ENCODE results near the gene ZCCHC10.
"Not testable (repeated sequence)": the region's sequence is repeated elsewhere in the genome, so short reads cannot be mapped to it uniquely, and the experiment has no call there.

DNA sequence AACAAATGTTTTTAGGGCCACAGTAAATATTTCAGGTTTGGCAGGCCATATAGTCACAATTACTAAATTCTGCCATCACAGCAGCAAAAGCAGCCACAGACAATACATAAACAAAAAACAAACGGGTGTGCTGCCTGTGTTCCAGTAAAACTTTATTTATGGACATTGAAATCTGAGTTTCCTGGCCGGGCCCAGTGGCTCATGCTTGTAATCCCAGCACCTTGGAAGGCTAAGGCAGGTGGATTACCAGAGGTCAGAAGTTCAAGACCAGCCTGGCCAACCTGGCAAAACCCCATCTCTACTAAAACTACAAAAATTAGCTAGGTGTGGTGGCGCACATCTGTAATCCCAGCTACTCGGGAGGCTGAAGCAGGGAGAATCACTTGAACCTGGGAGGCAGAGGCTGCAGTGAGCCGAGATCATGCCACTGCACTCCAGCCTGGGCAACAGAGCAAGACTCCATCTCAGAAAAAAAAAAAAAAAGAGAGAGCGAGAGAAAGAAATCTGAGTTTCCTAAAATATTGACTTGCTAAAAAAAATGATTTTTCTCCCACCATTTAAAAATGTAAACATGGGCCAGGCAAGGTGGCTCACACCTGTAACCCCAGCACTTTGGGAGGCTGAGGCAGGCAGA is 70.1 kb downstream of the ZCCHC10 start:
- TF ChIP-seq, protein P1, sequence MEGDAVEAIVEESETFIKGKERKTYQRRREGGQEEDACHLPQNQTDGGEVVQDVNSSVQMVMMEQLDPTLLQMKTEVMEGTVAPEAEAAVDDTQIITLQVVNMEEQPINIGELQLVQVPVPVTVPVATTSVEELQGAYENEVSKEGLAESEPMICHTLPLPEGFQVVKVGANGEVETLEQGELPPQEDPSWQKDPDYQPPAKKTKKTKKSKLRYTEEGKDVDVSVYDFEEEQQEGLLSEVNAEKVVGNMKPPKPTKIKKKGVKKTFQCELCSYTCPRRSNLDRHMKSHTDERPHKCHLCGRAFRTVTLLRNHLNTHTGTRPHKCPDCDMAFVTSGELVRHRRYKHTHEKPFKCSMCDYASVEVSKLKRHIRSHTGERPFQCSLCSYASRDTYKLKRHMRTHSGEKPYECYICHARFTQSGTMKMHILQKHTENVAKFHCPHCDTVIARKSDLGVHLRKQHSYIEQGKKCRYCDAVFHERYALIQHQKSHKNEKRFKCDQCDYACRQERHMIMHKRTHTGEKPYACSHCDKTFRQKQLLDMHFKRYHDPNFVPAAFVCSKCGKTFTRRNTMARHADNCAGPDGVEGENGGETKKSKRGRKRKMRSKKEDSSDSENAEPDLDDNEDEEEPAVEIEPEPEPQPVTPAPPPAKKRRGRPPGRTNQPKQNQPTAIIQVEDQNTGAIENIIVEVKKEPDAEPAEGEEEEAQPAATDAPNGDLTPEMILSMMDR (IDR thresholded peaks at IDR 0.05; ENCODE audit: low read length): not testable (repeated sequence)
- TF ChIP-seq EZH2 (IDR thresholded peaks at IDR 0.05; ENCODE audit: borderline replicate concordance, low read length): not testable (repeated sequence)

All from OCI-LY1 (cell line).